ENCODE results near the gene PRKCE.

DNA sequence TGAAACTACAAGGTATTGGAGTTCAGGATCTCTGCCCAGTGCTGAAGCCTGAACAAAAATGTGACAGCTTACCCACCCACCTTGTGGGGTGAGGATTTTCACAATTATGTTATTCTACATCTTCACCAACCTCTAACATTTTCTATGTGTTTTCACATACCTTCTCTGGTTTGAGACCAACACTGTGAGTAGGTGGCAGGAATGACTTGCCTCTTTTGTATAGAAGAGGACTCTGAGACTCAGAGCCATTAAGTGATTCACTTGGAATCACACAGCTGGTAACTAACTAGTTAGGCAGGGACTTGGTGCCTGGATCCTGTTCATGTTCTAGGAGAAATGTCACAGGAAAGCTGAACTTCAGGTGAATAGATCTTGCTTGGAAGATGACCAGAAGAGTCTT is 25.7 kb upstream of the PRKCE start:
- no peak for TF ChIP-seq POLR2A (IDR thresholded peaks at IDR 0.05; ENCODE audit: low read depth, low read length)
- no peak for TF ChIP-seq POLR2AphosphoS5 (IDR thresholded peaks at IDR 0.05; ENCODE audit: low read depth, low read length)
